HCT116 (cell line): ENCODE measurements around the gene PKHD1. TPM values are rescaled to one million over a fixed set of nuclear protein-coding genes. Genes with fewer than 3 reads are reported as not detected.
A peak's percentile ranks its signal among the peaks of the same experiment; 100 is the strongest.

Experiments
- ATAC-seq: fragments of 200-7000 bp; cut with Tn5 transposase; 2 replicates; pipeline ENCODE4 v1.9.1; 2020; ENCODE audit warnings: mild to moderate bottlenecking, moderate library complexity
- BruUV-seq: library from RNA; stranded (reverse); fragments of 400-500 nt; replicated peaks from 2 replicates; lab custom pipeline; 2021; lab: Mats Ljungman, UMichigan
- CTCF ChIA-PET: fragments of 300-600 bp; sonication (Branson Sonifier 250); formaldehyde crosslinking; loops from one replicate; lab custom pipeline; 2021; ENCODE audit warnings: antibody characterized with exemption; lab: Charles Lee
- POLR2A ChIA-PET: fragments of 300-600, 350-600 bp; sonication (Branson Sonifier 250); formaldehyde crosslinking; loops from one replicate; lab custom pipeline; 2021; ENCODE audit warnings: antibody characterized with exemption; lab: Charles Lee
- RAD21 ChIA-PET, 2 experiments: fragments of 300-600 bp; sonication (Branson Sonifier 250); formaldehyde crosslinking; loops; one replicate each; lab custom pipeline; 2023; ENCODE audit warnings: low total read pairs in 2 of 2; ENCODE audit not compliant: uncharacterized antibody in 2 of 2, unreplicated experiment in 2 of 2, low non-redundant PET in 1 of 2; lab: Charles Lee
- DNase-seq: peaks from one replicate; pipeline ENCODE4 v3.0.0-alpha.2; 2010; ENCODE audit warnings: low read depth, low spot score
- H2AFZ ChIP-seq: fragments of 200-600 bp; shearing (Covaris generic), sonication (generic); 2 replicates; pipeline ENCODE4 v1.6.1; 2017; ENCODE audit warnings: low read depth, mixed run types, mixed read lengths, antibody characterized with exemption, low read length; ENCODE audit not compliant: poor library complexity, severe bottlenecking
- H3K27ac ChIP-seq: 2 replicates; pipeline ENCODE4 v1.5.1; 2012; ENCODE audit warnings: low read depth, low read length
- H3K27me3 ChIP-seq: fragments of 200-600 bp; sonication (generic); 2 replicates; pipeline ENCODE4 v1.6.1; 2016; ENCODE audit warnings: mixed run types, low read length, mixed read lengths; ENCODE audit not compliant: insufficient read depth
- H3K36me3 ChIP-seq, 2 experiments: fragments of 200-500 bp in 1 of 2; fragments of 200-600 bp in 1 of 2; sonication (Bioruptor generic) in 1 of 2; sonication (generic) in 1 of 2; 2 replicates each; pipeline versions ENCODE4 v1.5.1 to v1.6.1; 2014 to 2016; ENCODE audit warnings: low read length in 2 of 2, inconsistent platforms in 1 of 2, mixed read lengths in 1 of 2, mixed run types in 1 of 2; ENCODE audit not compliant: insufficient read depth in 2 of 2, control insufficient read depth in 1 of 2
- H3K4me1 ChIP-seq, 2 experiments: fragments of 200-600 bp in 1 of 2; sonication (generic) in 1 of 2; 2 replicates each; pipeline versions ENCODE4 v1.5.1 to v1.6.1; 2012 to 2017; ENCODE audit warnings: low read length in 2 of 2, inconsistent platforms in 1 of 2, mild to moderate bottlenecking in 1 of 2, mixed read lengths in 1 of 2, mixed run types in 1 of 2, moderate library complexity in 1 of 2; ENCODE audit not compliant: insufficient read depth in 2 of 2, control insufficient read depth in 1 of 2
- H3K4me2 ChIP-seq: fragments of 200-600 bp; sonication (generic); 2 replicates; pipeline ENCODE4 v1.6.1; 2017; ENCODE audit warnings: mixed run types, low read length, mixed read lengths
- H3K4me3 ChIP-seq, 2 experiments: fragments of 200-600 bp in 1 of 2; sonication (generic) in 1 of 2; replicated peaks in 1 of 2; 2 replicates each; pipeline ENCODE4 v1.5.1; 2011 to 2016; ENCODE audit warnings: low read length in 2 of 2, control low read depth in 1 of 2, low read depth in 1 of 2, mild to moderate bottlenecking in 1 of 2, mixed read lengths in 1 of 2, mixed run types in 1 of 2
- H3K79me2 ChIP-seq: fragments of 200-600 bp; sonication (generic); 2 replicates; pipeline ENCODE4 v1.6.1; 2017; ENCODE audit warnings: mild to moderate bottlenecking, mixed run types, low read length, moderate library complexity, mixed read lengths; ENCODE audit not compliant: insufficient read depth
- H3K9ac ChIP-seq: fragments of 200-600 bp; sonication (generic); 2 replicates; pipeline ENCODE4 v1.6.1; 2016; ENCODE audit warnings: low read length, mixed read lengths
- H3K9me2 ChIP-seq: fragments of 200-600 bp; sonication (generic), shearing (Covaris generic); 2 replicates; pipeline ENCODE4 v1.6.1; 2017; ENCODE audit warnings: mixed run types, mild to moderate bottlenecking, moderate library complexity; ENCODE audit not compliant: insufficient read depth
- H3K9me3 ChIP-seq, 2 experiments: fragments of 200-500 bp in 1 of 2; fragments of 200-600 bp in 1 of 2; sonication (Bioruptor generic) in 1 of 2; sonication (generic) in 1 of 2; 2 replicates each; pipeline ENCODE4 v1.6.1; 2014 to 2017; ENCODE audit warnings: low read length in 2 of 2, mixed read lengths in 2 of 2, inconsistent platforms in 1 of 2, low read depth in 1 of 2, mild to moderate bottlenecking in 1 of 2, mixed run types in 1 of 2, moderate library complexity in 1 of 2; ENCODE audit not compliant: control insufficient read depth in 1 of 2, insufficient read depth in 1 of 2
- H4K20me1 ChIP-seq: fragments of 200-600 bp; sonication (generic), shearing (Covaris generic); 2 replicates; pipeline ENCODE4 v1.6.1; 2017; ENCODE audit warnings: mixed run types, mild to moderate bottlenecking, moderate library complexity; ENCODE audit not compliant: insufficient read depth
- ATF3 ChIP-seq: IDR thresholded peaks from 2 replicates; pipeline ENCODE4 v1.6.1; 2012
- CBX3 ChIP-seq: IDR thresholded peaks from 2 replicates; pipeline ENCODE4 v1.6.1; 2012; ENCODE audit warnings: low read depth
- CEBPB ChIP-seq: IDR thresholded peaks from 2 replicates; pipeline ENCODE4 v1.6.1; 2012; ENCODE audit warnings: low read depth
- CTCF ChIP-seq, 3 experiments: fragments of 200-600 bp in 1 of 3; sonication (generic) in 1 of 3; IDR thresholded peaks in 2 of 3; conservative IDR thresholded peaks in 1 of 3; 2 replicates each; pipeline ENCODE4 v1.5.1; 2012 to 2017; ENCODE audit warnings: low read depth in 2 of 3, low read length in 2 of 3, antibody characterized with exemption in 1 of 3, borderline replicate concordance in 1 of 3, control low read depth in 1 of 3, mild to moderate bottlenecking in 1 of 3, mixed read lengths in 1 of 3, mixed run types in 1 of 3, moderate library complexity in 1 of 3; ENCODE audit not compliant: insufficient read depth in 1 of 3
- EGR1 ChIP-seq: IDR thresholded peaks from 2 replicates; pipeline ENCODE4 v1.6.1; 2012; ENCODE audit warnings: low read depth
- ELF1 ChIP-seq: IDR thresholded peaks from 2 replicates; pipeline ENCODE4 v1.6.1; 2012; ENCODE audit warnings: low read depth, borderline replicate concordance
- EZH2 ChIP-seq: fragments of 200-600 bp; sonication (generic); IDR thresholded peaks from 2 replicates; pipeline ENCODE4 v1.6.1; 2017; ENCODE audit warnings: antibody characterized with exemption, mixed run types
- FOSL1 ChIP-seq: IDR thresholded peaks from 2 replicates; pipeline ENCODE4 v1.6.1; 2012; ENCODE audit warnings: low read depth
- MAX ChIP-seq: IDR thresholded peaks from 2 replicates; pipeline ENCODE4 v1.6.1; 2012
- POLR2AphosphoS5 ChIP-seq: IDR thresholded peaks from 2 replicates; pipeline ENCODE4 v1.6.1; 2011; ENCODE audit warnings: mild to moderate bottlenecking, low read depth, low read length, moderate library complexity
- RAD21 ChIP-seq: IDR thresholded peaks from 2 replicates; pipeline ENCODE4 v1.6.1; 2012; ENCODE audit warnings: low read depth, mild to moderate bottlenecking
- SIN3A ChIP-seq: IDR thresholded peaks from 2 replicates; pipeline ENCODE4 v1.6.1; 2012; ENCODE audit warnings: low read depth
- YY1 ChIP-seq: IDR thresholded peaks from 2 replicates; pipeline ENCODE4 v1.6.1; 2011; ENCODE audit warnings: low read length, low read depth, moderate library complexity, mild to moderate bottlenecking; ENCODE audit not compliant: insufficient replicate concordance; ENCODE audit errors: extremely low read depth
- ZBTB33 ChIP-seq: IDR thresholded peaks from 2 replicates; pipeline ENCODE4 v1.6.1; 2011; ENCODE audit warnings: mild to moderate bottlenecking, low read length, moderate library complexity; ENCODE audit not compliant: insufficient replicate concordance; ENCODE audit errors: extremely low read depth
- ZFX ChIP-seq: fragments of 450-650 bp; IDR thresholded peaks from 2 replicates; pipeline ENCODE4 v1.6.1; 2017
- intact Hi-C: fragments of 100-400 bp; cut with micrococcal nuclease; formaldehyde crosslinking; loops from 2 replicates; pipeline ENCODE4 v1.10.0; 2022
- total RNA-seq: library from RNA; stranded (reverse); gene quantifications from one replicate; pipeline ENCODE4 v1.2.1, GENCODE V29; 2021; ENCODE audit not compliant: unreplicated experiment
- TF ChIP-seq, protein P1 (sequence below): IDR thresholded peaks from 2 replicates; pipeline ENCODE4 v1.6.1; 2012; ENCODE audit warnings: low read depth

PKHD1 gene
- total RNA-seq, 1 experiment from 2014 or later: not detected

DNA sequence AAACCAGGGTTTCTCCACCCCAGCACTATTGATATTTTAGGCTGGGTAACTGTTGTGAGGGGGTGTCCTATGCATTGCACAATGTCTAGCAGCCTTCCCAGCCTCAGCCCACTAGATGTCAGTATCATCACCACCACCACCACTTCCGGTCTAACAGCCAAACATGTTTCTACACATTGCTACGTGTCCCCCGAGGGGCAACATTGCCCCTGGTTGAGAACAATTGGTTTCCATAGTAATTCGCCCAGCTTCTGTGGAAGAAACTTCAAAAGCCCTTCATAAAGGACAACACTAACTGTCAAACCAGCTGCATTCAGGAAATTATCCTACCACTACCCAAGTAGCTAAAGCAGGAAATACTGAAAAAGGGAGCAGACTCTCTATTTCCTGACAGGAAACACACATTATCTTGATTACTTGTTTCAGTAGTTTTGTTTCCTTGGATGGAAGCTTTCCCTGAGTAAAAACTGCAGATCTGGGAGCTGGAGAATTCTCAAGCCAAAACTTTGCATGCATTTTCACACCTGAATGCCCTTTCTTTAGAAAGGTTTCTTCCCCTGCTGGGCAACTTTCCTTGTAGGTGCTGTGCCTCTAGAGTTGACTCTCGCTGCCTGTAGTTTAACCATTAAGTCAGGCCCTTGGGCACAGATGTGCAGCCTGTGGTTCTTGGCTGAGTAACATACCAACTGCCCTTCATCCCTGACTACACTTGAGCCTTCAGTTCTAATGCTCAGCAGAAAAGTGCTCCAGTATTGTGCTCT, 23.6 kb downstream of the PKHD1 start:
- Histone ChIP-seq H4K20me1 (no peaks in the 10 kb centered on the region), H2AFZ (peak overlapping the region; percentile 73), H3K4me1 (0 out of 4 replicates have a peak, but pooled peaks cover 0 to 2% of the 10 kb centered on the region in 2 experiments), H3K4me3 (no peak overlapping the region), H3K27me3 (peaks cover 6% of the 10 kb centered on the region; the same call in 1 of the 2 replicates), H3K9me3 (no peaks in the 10 kb centered on the region), H3K9ac (no peak overlapping the region), H3K4me2 (peak overlapping the region; percentile 38; the same call in 1 of the 2 replicates), H3K36me3 (no peaks in the 10 kb centered on the region), H3K9me2 (no peaks in the 10 kb centered on the region), H3K79me2 (no peaks in the 10 kb centered on the region), H3K27ac (no peak overlapping the region)
- intact Hi-C loops: loop anchor here (2.0 kb wide), 1 partner anchor 171 kb away; no protein-coding TSS in a partner anchor
- peak; percentile 90 for ATAC-seq
- DNase-seq: peak; percentile 35
- no TSS peak for BruUV-seq
- ChIA-PET CTCF (interaction anchor here (0.7 to 1.0 kb wide), 2 partner anchors 10 to 14 kb away, joined by 3 read pairs; no protein-coding TSS in a partner anchor), POLR2A (no interaction called here), RAD21 (interaction anchor here in 1 of 2 experiments (0.6 kb wide), 1 partner anchor 14 kb away, joined by 3 read pairs; no protein-coding TSS in a partner anchor)
- TF ChIP-seq POLR2AphosphoS5 (no peak), CEBPB (peak; percentile 92), FOSL1 (no peak), ZFX (no peak), RAD21 (peak; percentile 28), ELF1 (peak; percentile 51), MAX (no peak), ZBTB33 (no peak), EZH2 (no peak), CTCF (IDR thresholded peaks at IDR 0.05 in 2 of 3, conservative IDR thresholded peaks at IDR 0.05 in 1 of 3; ENCODE audit: borderline replicate concordance in 1 of 3, insufficient read depth in 1 of 3, low read depth in 2 of 3, low read length in 2 of 3) (peak in 2 of 3 experiments; percentile 66 to 75; a peak in 4 of 6 replicates), YY1 (no peak), EGR1 (peak; percentile 43; the same call in 1 of the 2 replicates), SIN3A (no peak), CBX3 (0 out of 2 replicates have a peak, but pooled peaks have one; percentile 21), ATF3 (no peak)
- TF ChIP-seq, protein P1, sequence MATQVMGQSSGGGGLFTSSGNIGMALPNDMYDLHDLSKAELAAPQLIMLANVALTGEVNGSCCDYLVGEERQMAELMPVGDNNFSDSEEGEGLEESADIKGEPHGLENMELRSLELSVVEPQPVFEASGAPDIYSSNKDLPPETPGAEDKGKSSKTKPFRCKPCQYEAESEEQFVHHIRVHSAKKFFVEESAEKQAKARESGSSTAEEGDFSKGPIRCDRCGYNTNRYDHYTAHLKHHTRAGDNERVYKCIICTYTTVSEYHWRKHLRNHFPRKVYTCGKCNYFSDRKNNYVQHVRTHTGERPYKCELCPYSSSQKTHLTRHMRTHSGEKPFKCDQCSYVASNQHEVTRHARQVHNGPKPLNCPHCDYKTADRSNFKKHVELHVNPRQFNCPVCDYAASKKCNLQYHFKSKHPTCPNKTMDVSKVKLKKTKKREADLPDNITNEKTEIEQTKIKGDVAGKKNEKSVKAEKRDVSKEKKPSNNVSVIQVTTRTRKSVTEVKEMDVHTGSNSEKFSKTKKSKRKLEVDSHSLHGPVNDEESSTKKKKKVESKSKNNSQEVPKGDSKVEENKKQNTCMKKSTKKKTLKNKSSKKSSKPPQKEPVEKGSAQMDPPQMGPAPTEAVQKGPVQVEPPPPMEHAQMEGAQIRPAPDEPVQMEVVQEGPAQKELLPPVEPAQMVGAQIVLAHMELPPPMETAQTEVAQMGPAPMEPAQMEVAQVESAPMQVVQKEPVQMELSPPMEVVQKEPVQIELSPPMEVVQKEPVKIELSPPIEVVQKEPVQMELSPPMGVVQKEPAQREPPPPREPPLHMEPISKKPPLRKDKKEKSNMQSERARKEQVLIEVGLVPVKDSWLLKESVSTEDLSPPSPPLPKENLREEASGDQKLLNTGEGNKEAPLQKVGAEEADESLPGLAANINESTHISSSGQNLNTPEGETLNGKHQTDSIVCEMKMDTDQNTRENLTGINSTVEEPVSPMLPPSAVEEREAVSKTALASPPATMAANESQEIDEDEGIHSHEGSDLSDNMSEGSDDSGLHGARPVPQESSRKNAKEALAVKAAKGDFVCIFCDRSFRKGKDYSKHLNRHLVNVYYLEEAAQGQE: no peak
